GM21737 (cell line): ENCODE measurements around the gene MTMR3.

Source experiments
- ATAC-seq: cut with Tn5 transposase; IDR thresholded peaks from one replicate; pipeline ENCODE4 v1.9.1; 2021; ENCODE audit warnings: mild to moderate bottlenecking, moderate library complexity; ENCODE audit not compliant: unreplicated experiment

MTMR3 gene

GRCh38 chr22:30021881-30022619 is 139.1 kb downstream of the MTMR3 start:
- no peak for ATAC-seq

- no peak for ATAC-seq
Observed at GRCh38 chr22:30023099-30023660, 140.2 kb downstream of the MTMR3 start.

GRCh38 chr22:30024231-30024630 is 141.3 kb downstream of the MTMR3 start:
- ATAC-seq, result no peak

GRCh38 chr22:30025221-30025620 is 142.2 kb downstream of the MTMR3 start:
- ATAC-seq, result no peak

- ATAC-seq, result no peak
Observed at GRCh38 chr22:30026756-30027155, 143.8 kb downstream of the MTMR3 start.

GRCh38 chr22:30027169-30027568 is 144.2 kb downstream of the MTMR3 start:
- ATAC-seq, result no peak

GRCh38 chr22:30027791-30028190 is 144.8 kb downstream of the MTMR3 start:
- ATAC-seq, result no peak

- ATAC-seq, result no peak
Observed at GRCh38 chr22:30028731-30029130, 145.8 kb downstream of the MTMR3 start.

GRCh38 chr22:30029512-30029911 is 146.5 kb downstream of the MTMR3 start:
- ATAC-seq, result no peak

- no peak for ATAC-seq
Observed at GRCh38 chr22:30030329-30030728, 147.4 kb downstream of the MTMR3 start.

GRCh38 chr22:30031328-30031727 is 148.4 kb downstream of the MTMR3 start:
- no peak for ATAC-seq

- no peak for ATAC-seq
Observed at GRCh38 chr22:30031764-30032455, 148.9 kb downstream of the MTMR3 start.

- no peak for ATAC-seq
Observed at GRCh38 chr22:30033137-30033536, 150.2 kb downstream of the MTMR3 start.

- ATAC-seq, result no peak
Observed at GRCh38 chr22:30033901-30034300, 150.9 kb downstream of the MTMR3 start.

GRCh38 chr22:30036656-30037055 is 153.7 kb downstream of the MTMR3 start:
- no peak for ATAC-seq

GRCh38 chr22:30038219-30038618 is 155.2 kb downstream of the MTMR3 start:
- ATAC-seq, result no peak

GRCh38 chr22:30040499-30041260 is 157.7 kb downstream of the MTMR3 start:
- ATAC-seq, result no peak

- no peak for ATAC-seq
Observed at GRCh38 chr22:30041475-30041874, 158.5 kb downstream of the MTMR3 start.

GRCh38 chr22:30041881-30042280 is 158.9 kb downstream of the MTMR3 start:
- ATAC-seq, result no peak

GRCh38 chr22:30043161-30043560 is 160.2 kb downstream of the MTMR3 start:
- ATAC-seq, result no peak

- no peak for ATAC-seq
Observed at GRCh38 chr22:30044369-30044768, 161.4 kb downstream of the MTMR3 start.
